HL-60 (cell line): ENCODE measurements around the gene BGN.

Experiments used
- DNase-seq, 2 experiments: peaks; one replicate each; pipeline ENCODE4 v3.0.0-alpha.2; 2010 to 2020; ENCODE audit warnings: low read depth in 1 of 2, low spot score in 1 of 2
- H3K27ac ChIP-seq: fragments of 250-450 bp; sonication (Bioruptor Pico); replicated peaks from 2 replicates; pipeline ENCODE4 v1.5.1; 2020; ENCODE audit warnings: mild to moderate bottlenecking, moderate library complexity
- H3K27me3 ChIP-seq: fragments of 250-450 bp; sonication (Bioruptor Pico); 2 replicates; pipeline ENCODE4 v1.5.1; 2021; ENCODE audit warnings: mild to moderate bottlenecking, moderate library complexity; ENCODE audit not compliant: insufficient read depth, poor library complexity, severe bottlenecking
- H3K4me3 ChIP-seq: replicated peaks from 2 replicates; pipeline ENCODE4 v1.5.1; 2011; ENCODE audit warnings: mild to moderate bottlenecking, control low read depth, low read length; ENCODE audit not compliant: insufficient read depth
- GABPA ChIP-seq: IDR thresholded peaks from 2 replicates; pipeline ENCODE4 v1.6.1; 2012; ENCODE audit warnings: low read depth
- POLR2AphosphoS5 ChIP-seq: IDR thresholded peaks from 2 replicates; pipeline ENCODE4 v1.6.1; 2012; ENCODE audit warnings: low read depth
- SPI1 ChIP-seq: IDR thresholded peaks from 2 replicates; pipeline ENCODE4 v1.6.1; 2012; ENCODE audit warnings: low read depth, mild to moderate bottlenecking, borderline replicate concordance
- TF ChIP-seq, protein P1 (sequence below): IDR thresholded peaks from 2 replicates; pipeline ENCODE4 v1.6.1; 2012; ENCODE audit warnings: low read depth; ENCODE audit not compliant: insufficient replicate concordance
- TF ChIP-seq, protein P2 (sequence below): IDR thresholded peaks from one replicate; pipeline ENCODE4 v1.5.1; 2011; ENCODE audit warnings: low read length, control low read depth, inconsistent platforms; ENCODE audit not compliant: insufficient read depth

The BGN gene

DNA sequence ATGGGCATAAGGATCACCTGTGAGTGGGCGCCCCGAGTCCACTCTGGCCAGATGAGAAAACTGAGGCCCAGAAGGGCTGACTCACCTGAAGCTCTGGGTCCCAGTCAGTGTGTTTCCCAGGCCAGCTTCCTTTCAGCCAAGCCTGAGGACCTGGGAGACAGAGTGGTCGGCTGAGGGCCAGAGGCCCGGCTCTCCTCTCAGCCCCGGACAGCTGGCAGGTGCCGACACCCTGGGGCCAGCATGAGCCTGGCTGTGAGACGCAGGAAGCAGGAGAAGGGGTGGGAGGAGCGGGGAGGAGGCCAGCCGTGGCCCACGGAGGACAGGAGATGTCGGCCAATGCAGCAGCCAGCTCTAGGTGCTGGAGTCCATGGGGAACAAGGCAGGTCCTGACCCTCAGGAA lies 51.6 kb downstream of the BGN start:
- Histone ChIP-seq H3K27ac (no peak overlapping the region), H3K27me3 (no peaks in the 10 kb centered on the region), H3K4me3 (no peak overlapping the region)
- no peak for TF ChIP-seq SPI1
- no peak for TF ChIP-seq POLR2AphosphoS5
- TF ChIP-seq, protein P1, sequence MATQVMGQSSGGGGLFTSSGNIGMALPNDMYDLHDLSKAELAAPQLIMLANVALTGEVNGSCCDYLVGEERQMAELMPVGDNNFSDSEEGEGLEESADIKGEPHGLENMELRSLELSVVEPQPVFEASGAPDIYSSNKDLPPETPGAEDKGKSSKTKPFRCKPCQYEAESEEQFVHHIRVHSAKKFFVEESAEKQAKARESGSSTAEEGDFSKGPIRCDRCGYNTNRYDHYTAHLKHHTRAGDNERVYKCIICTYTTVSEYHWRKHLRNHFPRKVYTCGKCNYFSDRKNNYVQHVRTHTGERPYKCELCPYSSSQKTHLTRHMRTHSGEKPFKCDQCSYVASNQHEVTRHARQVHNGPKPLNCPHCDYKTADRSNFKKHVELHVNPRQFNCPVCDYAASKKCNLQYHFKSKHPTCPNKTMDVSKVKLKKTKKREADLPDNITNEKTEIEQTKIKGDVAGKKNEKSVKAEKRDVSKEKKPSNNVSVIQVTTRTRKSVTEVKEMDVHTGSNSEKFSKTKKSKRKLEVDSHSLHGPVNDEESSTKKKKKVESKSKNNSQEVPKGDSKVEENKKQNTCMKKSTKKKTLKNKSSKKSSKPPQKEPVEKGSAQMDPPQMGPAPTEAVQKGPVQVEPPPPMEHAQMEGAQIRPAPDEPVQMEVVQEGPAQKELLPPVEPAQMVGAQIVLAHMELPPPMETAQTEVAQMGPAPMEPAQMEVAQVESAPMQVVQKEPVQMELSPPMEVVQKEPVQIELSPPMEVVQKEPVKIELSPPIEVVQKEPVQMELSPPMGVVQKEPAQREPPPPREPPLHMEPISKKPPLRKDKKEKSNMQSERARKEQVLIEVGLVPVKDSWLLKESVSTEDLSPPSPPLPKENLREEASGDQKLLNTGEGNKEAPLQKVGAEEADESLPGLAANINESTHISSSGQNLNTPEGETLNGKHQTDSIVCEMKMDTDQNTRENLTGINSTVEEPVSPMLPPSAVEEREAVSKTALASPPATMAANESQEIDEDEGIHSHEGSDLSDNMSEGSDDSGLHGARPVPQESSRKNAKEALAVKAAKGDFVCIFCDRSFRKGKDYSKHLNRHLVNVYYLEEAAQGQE = no peak
- no peak for TF ChIP-seq GABPA
- TF ChIP-seq, protein P2, sequence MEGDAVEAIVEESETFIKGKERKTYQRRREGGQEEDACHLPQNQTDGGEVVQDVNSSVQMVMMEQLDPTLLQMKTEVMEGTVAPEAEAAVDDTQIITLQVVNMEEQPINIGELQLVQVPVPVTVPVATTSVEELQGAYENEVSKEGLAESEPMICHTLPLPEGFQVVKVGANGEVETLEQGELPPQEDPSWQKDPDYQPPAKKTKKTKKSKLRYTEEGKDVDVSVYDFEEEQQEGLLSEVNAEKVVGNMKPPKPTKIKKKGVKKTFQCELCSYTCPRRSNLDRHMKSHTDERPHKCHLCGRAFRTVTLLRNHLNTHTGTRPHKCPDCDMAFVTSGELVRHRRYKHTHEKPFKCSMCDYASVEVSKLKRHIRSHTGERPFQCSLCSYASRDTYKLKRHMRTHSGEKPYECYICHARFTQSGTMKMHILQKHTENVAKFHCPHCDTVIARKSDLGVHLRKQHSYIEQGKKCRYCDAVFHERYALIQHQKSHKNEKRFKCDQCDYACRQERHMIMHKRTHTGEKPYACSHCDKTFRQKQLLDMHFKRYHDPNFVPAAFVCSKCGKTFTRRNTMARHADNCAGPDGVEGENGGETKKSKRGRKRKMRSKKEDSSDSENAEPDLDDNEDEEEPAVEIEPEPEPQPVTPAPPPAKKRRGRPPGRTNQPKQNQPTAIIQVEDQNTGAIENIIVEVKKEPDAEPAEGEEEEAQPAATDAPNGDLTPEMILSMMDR = no peak
- DNase-seq = no peak

DNA sequence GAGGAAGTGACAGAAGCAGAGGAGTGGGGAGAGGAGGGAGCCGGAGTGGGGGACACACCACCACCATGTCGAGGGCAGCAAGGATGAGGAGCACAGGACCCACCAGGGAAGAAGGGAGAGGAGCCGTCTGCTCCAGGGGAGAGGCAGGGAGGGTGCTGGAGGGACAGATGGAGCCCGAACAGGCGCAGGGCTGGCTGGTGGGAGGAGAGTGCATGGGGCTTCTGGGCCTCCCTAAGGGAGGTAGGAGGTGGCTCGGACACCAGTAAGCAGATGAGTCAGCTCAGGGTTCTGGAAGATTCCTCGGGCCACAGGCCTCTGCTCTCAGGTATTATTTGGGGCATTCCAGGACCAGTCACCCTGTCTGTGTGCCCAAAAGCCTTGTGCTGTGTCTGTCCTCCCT lies 52.4 kb downstream of the BGN start:
- DNase-seq = no peak
- H3K27ac ChIP-seq = no peak overlapping the region
- TF ChIP-seq, protein P2 = no peak
- no peak for TF ChIP-seq SPI1
- no peak for TF ChIP-seq POLR2AphosphoS5
- TF ChIP-seq, protein P1 = no peak
- no peak for TF ChIP-seq GABPA
- H3K4me3 ChIP-seq = no peak overlapping the region
- H3K27me3 ChIP-seq = no peaks in the 10 kb centered on the region

DNA sequence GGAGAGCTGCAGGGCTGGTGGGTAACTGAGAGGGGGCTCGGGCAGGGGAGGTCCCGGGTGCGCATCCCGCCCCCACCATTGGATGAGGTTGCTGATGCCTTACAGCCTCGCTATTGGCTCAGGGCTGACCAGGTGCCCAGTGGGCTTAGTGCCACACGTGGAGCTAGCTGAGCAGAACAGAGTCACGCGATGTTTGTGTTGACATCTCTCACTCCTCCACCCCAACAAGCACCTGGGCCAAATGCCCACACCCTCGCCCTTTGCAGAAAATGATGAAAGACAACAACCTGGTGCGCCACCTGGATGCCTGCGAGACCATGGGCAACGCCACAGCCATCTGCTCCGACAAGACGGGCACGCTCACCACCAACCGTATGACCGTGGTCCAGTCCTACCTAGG lies 54.5 kb downstream of the BGN start:
- Histone ChIP-seq H3K27ac (no peak overlapping the region), H3K27me3 (no peaks in the 10 kb centered on the region), H3K4me3 (no peak overlapping the region)
- DNase-seq = no peak
- TF ChIP-seq, protein P2 = no peak
- TF ChIP-seq, protein P1 = no peak
